SK-N-SH treated with all-trans-retinoic acid at 6 μM for 48 hours (cell line): Measurements from ENCODE around the gene PPP2R2C.

Experiments
- ATAC-seq: fragments of 200-7000 bp; cut with Tn5 transposase; 3 replicates; pipeline ENCODE4 v1.9.1; 2020; ENCODE audit warnings: mild to moderate bottlenecking, moderate library complexity
- ARNTL ChIP-seq: fragments of 450-650 bp; formaldehyde crosslinking; IDR thresholded peaks from 2 replicates; pipeline ENCODE4 v1.5.0; 2020; ENCODE audit warnings: low read depth, mild to moderate bottlenecking, moderate library complexity, borderline replicate concordance
- BACH2 ChIP-seq: fragments of 250-450 bp; sonication (Bioruptor Pico); IDR thresholded peaks from 2 replicates; pipeline ENCODE4 v1.9.0; 2021; ENCODE audit warnings: mild to moderate bottlenecking, borderline replicate concordance
- CREB5 ChIP-seq: fragments of 250-450 bp; sonication (Bioruptor Pico); IDR thresholded peaks from 2 replicates; pipeline ENCODE4 v1.5.1; 2020; ENCODE audit warnings: low read depth, mild to moderate bottlenecking, moderate library complexity
- CSDC2 ChIP-seq: fragments of 250-450 bp; sonication (Bioruptor Pico); IDR thresholded peaks from 2 replicates; pipeline ENCODE4 v1.5.0; 2020; ENCODE audit warnings: mild to moderate bottlenecking, moderate library complexity
- CSRNP3 ChIP-seq: fragments of 250-450 bp; sonication (Bioruptor Pico); IDR thresholded peaks from 2 replicates; pipeline ENCODE4 v1.5.1; 2021; ENCODE audit warnings: mild to moderate bottlenecking, moderate library complexity
- ESRRG ChIP-seq: fragments of 250-450 bp; sonication (Bioruptor Pico); IDR thresholded peaks from 2 replicates; pipeline ENCODE4 v1.6.1; 2021; ENCODE audit warnings: mild to moderate bottlenecking
- GLIS3 ChIP-seq: fragments of 250-450 bp; sonication (Bioruptor Pico); IDR thresholded peaks from 2 replicates; pipeline ENCODE4 v1.5.0; 2020; ENCODE audit warnings: mild to moderate bottlenecking, moderate library complexity
- ISL1 ChIP-seq: fragments of 250-450 bp; sonication (Bioruptor Pico); IDR thresholded peaks from 2 replicates; pipeline ENCODE4 v2.1.2; 2022; ENCODE audit warnings: mild to moderate bottlenecking, moderate library complexity
- OSR1 ChIP-seq: fragments of 250-450 bp; sonication (Bioruptor Pico); IDR thresholded peaks from 2 replicates; pipeline ENCODE4 v1.8.0; 2022; ENCODE audit warnings: moderate library complexity, mild to moderate bottlenecking, inconsistent platforms
- PATZ1 ChIP-seq: fragments of 250-450 bp; sonication (Bioruptor Pico); IDR thresholded peaks from 2 replicates; pipeline ENCODE4 v1.8.0; 2020; ENCODE audit warnings: mild to moderate bottlenecking, moderate library complexity, borderline replicate concordance
- POU6F1 ChIP-seq: fragments of 250-450 bp; sonication (Bioruptor Pico); IDR thresholded peaks from 2 replicates; pipeline ENCODE4 v1.8.0; 2021; ENCODE audit warnings: low read depth, mild to moderate bottlenecking, moderate library complexity, borderline replicate concordance
- PPARA ChIP-seq: fragments of 250-450 bp; sonication (Bioruptor Pico); IDR thresholded peaks from 2 replicates; pipeline ENCODE4 v1.5.0; 2020; ENCODE audit warnings: mild to moderate bottlenecking, borderline replicate concordance
- RARB ChIP-seq: fragments of 250-450 bp; sonication (Bioruptor Pico); IDR thresholded peaks from 2 replicates; pipeline ENCODE4 v1.8.0; 2021; ENCODE audit warnings: mild to moderate bottlenecking, moderate library complexity
- SNAI2 ChIP-seq: fragments of 250-450 bp; sonication (Bioruptor Pico); IDR thresholded peaks from 2 replicates; pipeline ENCODE4 v1.5.0; 2020; ENCODE audit warnings: mild to moderate bottlenecking, moderate library complexity
- TCF4 ChIP-seq: fragments of 250-450 bp; sonication (Bioruptor Pico); IDR thresholded peaks from 2 replicates; pipeline ENCODE4 v1.8.0; 2021; ENCODE audit warnings: mild to moderate bottlenecking, moderate library complexity, borderline replicate concordance
- TOX ChIP-seq: fragments of 250-450 bp; sonication (Bioruptor Pico); IDR thresholded peaks from 2 replicates; pipeline ENCODE4 v1.8.0; 2021; ENCODE audit warnings: mild to moderate bottlenecking, moderate library complexity, borderline replicate concordance
- TSHZ2 ChIP-seq: fragments of 250-450 bp; sonication (Bioruptor Pico); IDR thresholded peaks from 2 replicates; pipeline ENCODE4 v1.5.0; 2020; ENCODE audit warnings: mild to moderate bottlenecking, moderate library complexity
- ZC3H10 ChIP-seq: fragments of 250-450 bp; sonication (Bioruptor Pico); IDR thresholded peaks from 2 replicates; pipeline ENCODE4 v1.5.1; 2021; ENCODE audit warnings: mild to moderate bottlenecking, moderate library complexity
- ZFP3 ChIP-seq: fragments of 250-450 bp; sonication (Bioruptor Pico); IDR thresholded peaks from 2 replicates; pipeline ENCODE4 v1.5.0; 2020; ENCODE audit warnings: mild to moderate bottlenecking, moderate library complexity
- ZFP30 ChIP-seq: fragments of 450-650 bp; formaldehyde crosslinking; IDR thresholded peaks from 2 replicates; pipeline ENCODE4 v1.5.0; 2022; ENCODE audit warnings: mild to moderate bottlenecking, moderate library complexity
- ZNF565 ChIP-seq: fragments of 450-650 bp; formaldehyde crosslinking; conservative IDR thresholded peaks from 2 replicates; pipeline ENCODE4 v1.5.0; 2020; ENCODE audit warnings: low read depth, mild to moderate bottlenecking, moderate library complexity
- ZNF70 ChIP-seq: fragments of 450-650 bp; formaldehyde crosslinking; IDR thresholded peaks from 2 replicates; pipeline ENCODE4 v1.5.0; 2020; ENCODE audit warnings: mild to moderate bottlenecking, moderate library complexity
- ZNF8 ChIP-seq: fragments of 450-650 bp; formaldehyde crosslinking; IDR thresholded peaks from 2 replicates; pipeline ENCODE4 v1.5.0; 2020; ENCODE audit warnings: mild to moderate bottlenecking, moderate library complexity

The PPP2R2C gene

GRCh38 chr4:6290256-6290655 lies 182.2 kb downstream of the PPP2R2C start:
- no peak for TF ChIP-seq ZNF8 (CRISPR knock-in tag)
- TF ChIP-seq BACH2 (CRISPR knock-in tag), result no peak
- TF ChIP-seq ZFP3 (CRISPR knock-in tag), result no peak
- no peak for TF ChIP-seq ZC3H10 (CRISPR knock-in tag)
- no peak for TF ChIP-seq TSHZ2 (CRISPR knock-in tag)
- no peak for TF ChIP-seq ESRRG
- TF ChIP-seq ISL1 (CRISPR knock-in tag), result no peak
- no peak for TF ChIP-seq ZFP30
- no peak for TF ChIP-seq CSRNP3 (CRISPR knock-in tag)
- no peak for TF ChIP-seq GLIS3 (CRISPR knock-in tag)
- TF ChIP-seq RARB (CRISPR knock-in tag), result no peak
- no peak for TF ChIP-seq CSDC2 (CRISPR knock-in tag)
- no peak for TF ChIP-seq ZNF70 (CRISPR knock-in tag)
- no peak for TF ChIP-seq POU6F1 (CRISPR knock-in tag)
- TF ChIP-seq PPARA (CRISPR knock-in tag), result no peak
- TF ChIP-seq CREB5 (CRISPR knock-in tag), result no peak
- no peak for TF ChIP-seq TCF4 (CRISPR knock-in tag)
- no peak for TF ChIP-seq ARNTL
- no peak for TF ChIP-seq ZNF565 (CRISPR knock-in tag)
- no peak for TF ChIP-seq OSR1 (CRISPR knock-in tag)
- no peak for ATAC-seq

- no peak for ATAC-seq
- TF ChIP-seq PATZ1 (CRISPR knock-in tag) (no peak), POU6F1 (CRISPR knock-in tag) (no peak), GLIS3 (CRISPR knock-in tag) (no peak), ZFP30 (no peak), ZNF565 (CRISPR knock-in tag) (no peak), ISL1 (CRISPR knock-in tag) (no peak), ZFP3 (CRISPR knock-in tag) (no peak), ZC3H10 (CRISPR knock-in tag) (no peak), OSR1 (CRISPR knock-in tag) (no peak), CSRNP3 (CRISPR knock-in tag) (no peak), ZNF8 (CRISPR knock-in tag) (no peak), BACH2 (CRISPR knock-in tag) (no peak), CREB5 (CRISPR knock-in tag) (no peak), ARNTL (no peak), ZNF70 (CRISPR knock-in tag) (no peak), SNAI2 (CRISPR knock-in tag) (no peak), TOX (CRISPR knock-in tag) (no peak)
- TF ChIP-seq, all 23 proteins: peak for 0
Measured at GRCh38 chr4:6288871-6289270, 183.5 kb downstream of the PPP2R2C start.
